Keratinocyte (primary cell): ENCODE data around the gene SLC9A3.

Experiments used
- CTCF ChIP-seq, 3 experiments: IDR thresholded peaks in 1 of 3; conservative IDR thresholded peaks in 1 of 3; optimal IDR thresholded peaks in 1 of 3; 2 replicates in 2 of 3; 3 replicates in 1 of 3; pipeline versions ENCODE3 to v1.5.1; 2011; ENCODE audit warnings: low read length in 3 of 3, mild to moderate bottlenecking in 3 of 3, moderate library complexity in 2 of 3, control low read depth in 1 of 3, inconsistent platforms in 1 of 3; ENCODE audit not compliant: insufficient read depth in 2 of 3; ENCODE audit errors: extremely low read depth in 1 of 3
- EZH2 ChIP-seq: IDR thresholded peaks from one replicate; pipeline ENCODE4 v1.6.1; 2012; ENCODE audit warnings: inconsistent platforms, mild to moderate bottlenecking, low read length, moderate library complexity

DNA sequence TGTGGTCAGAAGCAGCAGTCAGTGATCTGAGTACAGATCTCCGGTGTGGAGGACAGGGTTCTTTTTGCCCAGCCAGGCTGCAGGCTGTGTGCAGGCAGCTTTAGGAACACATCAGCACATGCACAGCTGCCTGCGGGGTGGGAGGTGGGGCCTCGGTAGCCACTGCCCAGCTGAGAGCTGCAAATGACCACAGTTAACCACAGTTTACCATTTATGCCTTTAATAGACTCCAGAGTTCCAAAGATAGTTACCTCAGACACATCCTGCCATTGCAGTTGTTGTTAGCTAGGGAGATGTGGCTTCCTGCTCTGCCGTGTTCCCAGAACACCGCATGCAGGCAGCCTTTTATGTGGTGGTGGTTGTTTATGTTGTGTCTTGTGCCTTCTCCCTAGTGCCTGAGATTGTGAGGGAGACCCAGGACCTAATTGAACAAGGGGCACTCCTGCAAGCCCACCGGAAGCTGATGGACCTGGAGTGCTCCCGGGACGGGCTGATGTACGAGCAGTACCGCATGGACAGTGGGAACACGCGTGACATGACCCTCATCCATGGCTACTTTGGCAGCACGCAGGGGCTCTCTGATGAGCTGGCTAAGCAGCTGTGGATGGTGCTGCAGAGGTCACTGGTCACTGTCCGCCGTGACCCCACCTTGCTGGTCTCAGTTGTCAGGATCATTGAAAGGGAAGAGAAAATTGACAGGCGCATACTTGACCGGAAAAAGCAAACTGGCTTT, 71.1 kb downstream of the SLC9A3 start:
- TF ChIP-seq CTCF (optimal IDR thresholded peaks at IDR 0.05 in 1 of 3, IDR thresholded peaks at IDR 0.05 in 1 of 3, conservative IDR thresholded peaks at IDR 0.05 in 1 of 3; ENCODE audit: extremely low read depth in 1 of 3, insufficient read depth in 2 of 3, low read length in 3 of 3), result no peak
- no peak for TF ChIP-seq EZH2
